Measurements from ENCODE around the gene CSTF1.
A peak's percentile ranks its signal among the peaks of the same experiment; 100 is the strongest.

The CSTF1 gene

GRCh38 chr20:56348746-56349145 is 43.7 kb upstream of the CSTF1 start:
- no peak for DNase-seq (ENCODE audit: low read depth)
- no peak for TF ChIP-seq CTCF (IDR thresholded peaks at IDR 0.05; ENCODE audit: control insufficient read depth, insufficient read depth, low read depth, low read length, missing control alignments)
- H3K4me3 ChIP-seq (ENCODE audit: control insufficient read depth, low read depth, low read length): no peak overlapping the region

- TF ChIP-seq CTCF (IDR thresholded peaks at IDR 0.05; ENCODE audit: control insufficient read depth, insufficient read depth, low read depth, low read length, missing control alignments): no peak
- no peak overlapping the region for H3K4me3 ChIP-seq (ENCODE audit: control insufficient read depth, low read depth, low read length)
- DNase-seq (ENCODE audit: low read depth): no peak
Measured at GRCh38 chr20:56350842-56351241, 41.6 kb upstream of the CSTF1 start.

GRCh38 chr20:56352345-56353055 is 39.9 kb upstream of the CSTF1 start:
- H3K4me3 ChIP-seq (ENCODE audit: control insufficient read depth, low read depth, low read length): no peak overlapping the region
- DNase-seq (ENCODE audit: low read depth): no peak
- TF ChIP-seq CTCF (IDR thresholded peaks at IDR 0.05; ENCODE audit: control insufficient read depth, insufficient read depth, low read depth, low read length, missing control alignments): no peak

GRCh38 chr20:56353356-56353755 is 39.1 kb upstream of the CSTF1 start:
- no peak for DNase-seq (ENCODE audit: low read depth)
- H3K4me3 ChIP-seq (ENCODE audit: control insufficient read depth, low read depth, low read length): no peak overlapping the region
- no peak for TF ChIP-seq CTCF (IDR thresholded peaks at IDR 0.05; ENCODE audit: control insufficient read depth, insufficient read depth, low read depth, low read length, missing control alignments)

GRCh38 chr20:56358070-56358469 is 34.4 kb upstream of the CSTF1 start:
- TF ChIP-seq CTCF (IDR thresholded peaks at IDR 0.05; ENCODE audit: control insufficient read depth, insufficient read depth, low read depth, low read length, missing control alignments): no peak
- DNase-seq (ENCODE audit: low read depth): no peak
- no peak overlapping the region for H3K4me3 ChIP-seq (ENCODE audit: control insufficient read depth, low read depth, low read length)

- DNase-seq (ENCODE audit: low read depth): no peak
- TF ChIP-seq CTCF (IDR thresholded peaks at IDR 0.05; ENCODE audit: control insufficient read depth, insufficient read depth, low read depth, low read length, missing control alignments): no peak
- peak within 1 kb of the TSS; percentile 80 for H3K4me3 ChIP-seq (ENCODE audit: control insufficient read depth, low read depth, low read length)
Measured at GRCh38 chr20:56358600-56359211, 33.7 kb upstream of the CSTF1 start, which contains the start of gene FAM210B. Gene FAM210B, plus strand, starts transcription at chr20:56358974. Its CDS starts 32 bp downstream, at chr20:56359006.

Measured in AG09309 (cell line).